GM12865 (cell line): Measurements from ENCODE around the gene PCBD1.

Source experiments
- DNase-seq: peaks from one replicate; pipeline ENCODE4 v3.0.0; 2010; ENCODE audit warnings: low read depth
- H3K4me3 ChIP-seq: 2 replicates; pipeline ENCODE4 v1.5.1; 2011; ENCODE audit warnings: mild to moderate bottlenecking, low read depth, low read length, control low read depth
- CTCF ChIP-seq: IDR thresholded peaks from 2 replicates; pipeline ENCODE4 v1.5.1; 2011; ENCODE audit warnings: low read length, control low read depth, low read depth, inconsistent platforms; ENCODE audit not compliant: insufficient read depth; ENCODE audit errors: missing control alignments

Gene PCBD1

GRCh38 chr10:70834021-70834420, 54.3 kb downstream of the PCBD1 start:
- H3K4me3 ChIP-seq, result no peak overlapping the region
- no peak for DNase-seq
- TF ChIP-seq CTCF, result no peak

GRCh38 chr10:70833601-70834000, 54.8 kb downstream of the PCBD1 start:
- no peak for DNase-seq
- H3K4me3 ChIP-seq, result no peak overlapping the region

More at GRCh38 chr10:70833601-70834000, 54.8 kb downstream of the PCBD1 start:
- TF ChIP-seq CTCF, result no peak
